Fibroblast of lung (primary cell): Measurements from ENCODE around the gene TMEM140. TPM values are rescaled to one million over a fixed set of nuclear protein-coding genes. Genes with fewer than 3 reads are reported as not detected.

Experiments
- DNase-seq, 2 donors: peaks; one replicate each; pipeline versions ENCODE4 v3.0.0 to v3.0.0-alpha.2; 2010; ENCODE audit warnings: low read depth in 2 of 2
- H2AFZ ChIP-seq: 2 replicates; pipeline ENCODE4 v1.5.1; 2012; ENCODE audit warnings: low read length, control low read depth, inconsistent platforms
- H3K27ac ChIP-seq: 2 replicates; pipeline ENCODE4 v1.5.1; 2011; ENCODE audit warnings: low read length, control low read depth; ENCODE audit not compliant: insufficient read depth
- H3K27me3 ChIP-seq: 2 replicates; pipeline ENCODE4 v1.5.1; 2011; ENCODE audit warnings: mild to moderate bottlenecking, low read length; ENCODE audit not compliant: control insufficient read depth, insufficient read depth
- H3K36me3 ChIP-seq: 2 replicates; pipeline ENCODE4 v1.5.1; 2011; ENCODE audit warnings: low read length; ENCODE audit not compliant: control insufficient read depth, insufficient read depth
- H3K4me1 ChIP-seq: 2 replicates; pipeline ENCODE4 v1.5.1; 2011; ENCODE audit warnings: low read length; ENCODE audit not compliant: control insufficient read depth, insufficient read depth; ENCODE audit errors: extremely low read depth
- H3K4me2 ChIP-seq: 2 replicates; pipeline ENCODE4 v1.5.1; 2011; ENCODE audit warnings: low read length, control low read depth; ENCODE audit not compliant: insufficient read depth; ENCODE audit errors: extremely low read depth
- H3K4me3 ChIP-seq, 4 experiments: fragments of 200-600 bp in 1 of 4; sonication (generic) in 1 of 4; replicated peaks in 1 of 4; 2 replicates each; pipeline ENCODE4 v1.5.1; 2011 to 2016; ENCODE audit warnings: low read length in 4 of 4, low read depth in 3 of 4, mild to moderate bottlenecking in 3 of 4, control low read depth in 2 of 4, inconsistent platforms in 1 of 4, mixed read lengths in 1 of 4; ENCODE audit not compliant: insufficient read depth in 1 of 4; ENCODE audit errors: control extremely low read depth in 1 of 4
- H3K79me2 ChIP-seq: 2 replicates; pipeline ENCODE4 v1.5.1; 2012; ENCODE audit warnings: mild to moderate bottlenecking, low read length, inconsistent platforms; ENCODE audit not compliant: control insufficient read depth, insufficient read depth
- H3K9ac ChIP-seq: 2 replicates; pipeline ENCODE4 v1.5.1; 2011; ENCODE audit warnings: mild to moderate bottlenecking, low read length, control low read depth; ENCODE audit not compliant: insufficient read depth
- H3K9me3 ChIP-seq: 2 replicates; pipeline ENCODE4 v1.5.1; 2012; ENCODE audit warnings: low read depth, low read length; ENCODE audit not compliant: control insufficient read depth, insufficient read depth
- H4K20me1 ChIP-seq: 2 replicates; pipeline ENCODE4 v1.5.1; 2011; ENCODE audit warnings: low read length; ENCODE audit not compliant: control insufficient read depth, insufficient read depth; ENCODE audit errors: extremely low read depth
- EZH2 ChIP-seq: IDR thresholded peaks from 2 replicates; pipeline ENCODE4 v1.5.1; 2012; ENCODE audit warnings: low read length, control low read depth, mild to moderate bottlenecking; ENCODE audit errors: missing control alignments
- polyA plus RNA-seq, 2 donors: library from polyadenylated mRNA; depleted of rRNA in 1 of 2; stranded (reverse) in 1 of 2; unstranded in 1 of 2; fragments of >200 nt; gene quantifications; 2 replicates each; pipeline ENCODE4 v1.2.1, GENCODE V29; 2011 to 2012; ENCODE audit warnings: missing spikeins in 1 of 2
- total RNA-seq: library from RNA; depleted of rRNA; stranded (reverse); fragments of >200 nt; gene quantifications from 2 replicates; pipeline ENCODE4 v1.2.1, GENCODE V29; 2014
- TF ChIP-seq, protein P1 (sequence below), 2 donors: IDR thresholded peaks in 1 of 2; conservative IDR thresholded peaks in 1 of 2; 1 replicate in 1 of 2; 2 replicates in 1 of 2; pipeline ENCODE4 v1.5.1; 2011 to 2012; ENCODE audit warnings: low read length in 2 of 2, control low read depth in 1 of 2, inconsistent platforms in 1 of 2, low read depth in 1 of 2, mild to moderate bottlenecking in 1 of 2

The TMEM140 gene
- total and polyA plus RNA-seq, 2 donors (not counting 1 experiment from before 2014, with no cell fraction given) = 8.7 to 29.7 TPM

- no peak for DNase-seq
- peaks cover 2% of the 10 kb centered on the region for H3K9me3 ChIP-seq
- H3K9ac ChIP-seq = no peak overlapping the region
- H3K4me3 ChIP-seq = no peak overlapping the region
- no peak overlapping the region for H3K27ac ChIP-seq
- H2AFZ ChIP-seq = no peak overlapping the region
- no peaks in the 10 kb centered on the region for H3K4me1 ChIP-seq
- H3K4me2 ChIP-seq = no peak overlapping the region
- H3K27me3 ChIP-seq = no peaks in the 10 kb centered on the region
- H3K36me3 ChIP-seq = peaks cover 9% of the 10 kb centered on the region
- TF ChIP-seq EZH2 = no peak
- TF ChIP-seq, protein P1, sequence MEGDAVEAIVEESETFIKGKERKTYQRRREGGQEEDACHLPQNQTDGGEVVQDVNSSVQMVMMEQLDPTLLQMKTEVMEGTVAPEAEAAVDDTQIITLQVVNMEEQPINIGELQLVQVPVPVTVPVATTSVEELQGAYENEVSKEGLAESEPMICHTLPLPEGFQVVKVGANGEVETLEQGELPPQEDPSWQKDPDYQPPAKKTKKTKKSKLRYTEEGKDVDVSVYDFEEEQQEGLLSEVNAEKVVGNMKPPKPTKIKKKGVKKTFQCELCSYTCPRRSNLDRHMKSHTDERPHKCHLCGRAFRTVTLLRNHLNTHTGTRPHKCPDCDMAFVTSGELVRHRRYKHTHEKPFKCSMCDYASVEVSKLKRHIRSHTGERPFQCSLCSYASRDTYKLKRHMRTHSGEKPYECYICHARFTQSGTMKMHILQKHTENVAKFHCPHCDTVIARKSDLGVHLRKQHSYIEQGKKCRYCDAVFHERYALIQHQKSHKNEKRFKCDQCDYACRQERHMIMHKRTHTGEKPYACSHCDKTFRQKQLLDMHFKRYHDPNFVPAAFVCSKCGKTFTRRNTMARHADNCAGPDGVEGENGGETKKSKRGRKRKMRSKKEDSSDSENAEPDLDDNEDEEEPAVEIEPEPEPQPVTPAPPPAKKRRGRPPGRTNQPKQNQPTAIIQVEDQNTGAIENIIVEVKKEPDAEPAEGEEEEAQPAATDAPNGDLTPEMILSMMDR (conservative IDR thresholded peaks at IDR 0.05 in 1 of 2, IDR thresholded peaks at IDR 0.05 in 1 of 2; ENCODE audit: low read depth in 1 of 2, low read length in 2 of 2) = no peak
- no peaks in the 10 kb centered on the region for H3K79me2 ChIP-seq
- no peaks in the 10 kb centered on the region for H4K20me1 ChIP-seq
Measured at GRCh38 chr7:135181261-135181928, 33.5 kb downstream of the TMEM140 start.

GRCh38 chr7:135181929-135182678 lies 34.2 kb downstream of the TMEM140 start:
- Histone ChIP-seq H3K4me2 (no peak overlapping the region), H3K9ac (no peak overlapping the region)

DNA sequence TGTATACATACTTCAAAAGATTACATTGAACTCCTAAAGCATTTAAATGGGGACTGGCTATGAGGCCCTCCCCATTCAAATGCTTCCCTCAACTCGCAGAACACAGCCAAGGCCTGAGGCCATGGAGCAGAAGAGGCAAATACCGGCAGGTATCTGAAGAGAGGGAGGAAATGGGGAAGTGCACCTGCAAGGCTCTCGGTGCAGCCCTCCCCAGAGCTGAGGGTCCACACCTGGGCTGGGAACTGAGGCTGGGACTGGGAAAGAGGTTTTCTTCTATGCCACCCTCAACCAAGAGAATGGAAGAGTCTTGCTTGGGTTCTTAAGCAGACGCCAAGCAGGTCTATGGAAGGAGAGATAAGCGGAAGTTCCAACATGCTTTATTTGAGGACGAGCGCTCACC lies 35.6 kb downstream of the TMEM140 start:
- Histone ChIP-seq H3K27ac (no peak overlapping the region), H3K27me3 (no peaks in the 10 kb centered on the region), H3K9me3 (peaks cover 2% of the 10 kb centered on the region), H3K4me3 (no peak overlapping the region), H3K79me2 (no peaks in the 10 kb centered on the region), H3K36me3 (peaks cover 18% of the 10 kb centered on the region), H3K9ac (no peak overlapping the region), H2AFZ (no peak overlapping the region), H3K4me1 (no peaks in the 10 kb centered on the region), H3K4me2 (no peak overlapping the region), H4K20me1 (no peaks in the 10 kb centered on the region)
- no peak for DNase-seq
- TF ChIP-seq EZH2 = no peak
- TF ChIP-seq, protein P1 (conservative IDR thresholded peaks at IDR 0.05 in 1 of 2, IDR thresholded peaks at IDR 0.05 in 1 of 2; ENCODE audit: low read depth in 1 of 2, low read length in 2 of 2) = no peak

More at GRCh38 chr7:135181929-135182678, 34.2 kb downstream of the TMEM140 start:
- H3K9me3 ChIP-seq = peaks cover 2% of the 10 kb centered on the region
- no peaks in the 10 kb centered on the region for H3K27me3 ChIP-seq
- no peaks in the 10 kb centered on the region for H3K79me2 ChIP-seq
- no peaks in the 10 kb centered on the region for H4K20me1 ChIP-seq
- H3K4me1 ChIP-seq = no peaks in the 10 kb centered on the region
- no peak overlapping the region for H3K27ac ChIP-seq
- no peak for TF ChIP-seq EZH2
- TF ChIP-seq, protein P1 (conservative IDR thresholded peaks at IDR 0.05 in 1 of 2, IDR thresholded peaks at IDR 0.05 in 1 of 2; ENCODE audit: low read depth in 1 of 2, low read length in 2 of 2) = no peak
- peaks cover 13% of the 10 kb centered on the region for H3K36me3 ChIP-seq
- DNase-seq = no peak
- no peak overlapping the region for H3K4me3 ChIP-seq
- H2AFZ ChIP-seq = no peak overlapping the region
